Suprapubic skin (tissue), 3 donors: ENCODE results near the gene CCDC3.

Experiments
- CTCF ChIP-seq, 2 donors: fragments of 200-600 bp in 1 of 2; fragments of 450-650 bp in 1 of 2; sonication (generic) in 1 of 2; IDR thresholded peaks; one replicate each; pipeline ENCODE4 v1.5.1; 2016 to 2019; ENCODE audit warnings: antibody characterized with exemption in 2 of 2, mild to moderate bottlenecking in 1 of 2, moderate library complexity in 1 of 2
- POLR2A ChIP-seq, 2 donors: fragments of 450-650 bp; IDR thresholded peaks; one replicate each; pipeline ENCODE4 v1.6.1; 2017; ENCODE audit warnings: antibody characterized with exemption in 2 of 2, mild to moderate bottlenecking in 2 of 2, moderate library complexity in 2 of 2

DNA sequence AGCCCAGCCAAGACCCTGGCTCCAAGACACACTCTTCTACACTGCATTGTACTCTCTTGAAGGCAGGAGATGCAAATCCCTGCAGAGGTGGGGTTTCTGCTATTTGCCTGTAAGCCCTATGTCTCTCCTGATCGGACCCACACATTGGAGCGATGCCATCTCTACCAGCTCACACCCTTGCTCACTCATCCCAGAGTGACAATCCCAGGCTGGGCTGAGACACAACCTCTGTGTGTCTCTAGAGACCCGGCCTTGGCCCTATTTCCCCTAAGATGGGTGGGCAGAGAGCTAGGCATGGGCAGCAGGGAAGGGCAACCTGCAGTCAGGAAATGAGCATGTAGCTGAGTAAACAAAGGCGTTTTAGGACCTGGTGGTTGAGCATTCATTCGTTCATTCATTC lies 25.6 kb downstream of the CCDC3 start:
- TF ChIP-seq CTCF (IDR thresholded peaks at IDR 0.05) (no peak), POLR2A (IDR thresholded peaks at IDR 0.05) (no peak)
